WI38 (cell line): ENCODE results near the gene TEKTIP1.

Experiments
- H3K4me3 ChIP-seq: 2 replicates; pipeline ENCODE4 v1.5.1; 2011; ENCODE audit warnings: low read depth, mild to moderate bottlenecking, control low read depth, low read length
- CTCF ChIP-seq: IDR thresholded peaks from 2 replicates; pipeline ENCODE4 v1.5.1; 2012; ENCODE audit warnings: low read depth, mild to moderate bottlenecking, control low read depth, low read length

The TEKTIP1 gene

GRCh38 chr19:3533563-3534216, 5.3 kb upstream of the TEKTIP1 start:
- no peak overlapping the region for H3K4me3 ChIP-seq
- no peak for TF ChIP-seq CTCF

- H3K4me3 ChIP-seq: no peak overlapping the region
- TF ChIP-seq CTCF: no peak
Observed at GRCh38 chr19:3534375-3535234, 4.4 kb upstream of the TEKTIP1 start.

- no peak for TF ChIP-seq CTCF
- no peak overlapping the region for H3K4me3 ChIP-seq
Observed at GRCh38 chr19:3535235-3535535, 3.8 kb upstream of the TEKTIP1 start.

- no peak for TF ChIP-seq CTCF
- no peak overlapping the region for H3K4me3 ChIP-seq
Observed at GRCh38 chr19:3535563-3535965, 3.4 kb upstream of the TEKTIP1 start.

- TF ChIP-seq CTCF: no peak
- no peak overlapping the region for H3K4me3 ChIP-seq
Observed at GRCh38 chr19:3535981-3536380, 3.0 kb upstream of the TEKTIP1 start.

GRCh38 chr19:3536429-3537100, 2.4 kb upstream of the TEKTIP1 start:
- no peak overlapping the region for H3K4me3 ChIP-seq
- TF ChIP-seq CTCF: no peak

- no peak for TF ChIP-seq CTCF
- H3K4me3 ChIP-seq: no peak overlapping the region
Observed at GRCh38 chr19:3537101-3537437, 1.9 kb upstream of the TEKTIP1 start.
